Muscle layer of colon (tissue), 2 donors: ENCODE results near the gene RPS15.
"Not testable (repeated sequence)": the region's sequence is repeated elsewhere in the genome, so short reads cannot be mapped to it uniquely, and the experiment has no call there.

Experiments
- H3K27ac ChIP-seq: one replicate; pipeline ENCODE4 v1.7.0; 2013; ENCODE audit warnings: low read depth, mild to moderate bottlenecking, low read length, moderate library complexity
- H3K27me3 ChIP-seq, 2 donors: one replicate each; pipeline ENCODE4 v1.7.0; 2013; ENCODE audit warnings: low read length in 2 of 2, mild to moderate bottlenecking in 2 of 2; ENCODE audit not compliant: insufficient read depth in 2 of 2, control insufficient read depth in 1 of 2
- H3K36me3 ChIP-seq: one replicate; pipeline ENCODE4 v1.7.0; 2013; ENCODE audit warnings: mild to moderate bottlenecking, low read length; ENCODE audit not compliant: insufficient read depth
- H3K4me1 ChIP-seq: one replicate; pipeline ENCODE4 v1.7.0; 2013; ENCODE audit warnings: mild to moderate bottlenecking, low read length; ENCODE audit not compliant: insufficient read depth
- H3K4me3 ChIP-seq, 2 donors: one replicate each; pipeline ENCODE4 v1.7.0; 2013; ENCODE audit warnings: low read length in 2 of 2, low read depth in 1 of 2, mild to moderate bottlenecking in 1 of 2, moderate library complexity in 1 of 2
- H3K9ac ChIP-seq: one replicate; pipeline ENCODE4 v1.7.0; 2013; ENCODE audit warnings: low read length
- H3K9me3 ChIP-seq: one replicate; pipeline ENCODE4 v1.7.0; 2013; ENCODE audit warnings: mild to moderate bottlenecking, low read length
- donor health status: abdominal sarcoma.
- donor health status: Adenocarcinoma of cecum.

Gene RPS15

GRCh38 chr19:1470305-1471009, 32.3 kb downstream of the RPS15 start:
- no peak overlapping the region for H3K9ac ChIP-seq
- H3K27ac ChIP-seq = no peak overlapping the region
- H3K27me3 ChIP-seq = peaks cover 28 to 83% of the 10 kb centered on the region in 2 donors

GRCh38 chr19:1471010-1471514, 32.9 kb downstream of the RPS15 start:
- Histone ChIP-seq H3K27me3 (peaks cover 28 to 77% of the 10 kb centered on the region in 2 donors), H3K27ac (no peak overlapping the region), H3K9me3 (no peaks in the 10 kb centered on the region), H3K36me3 (peaks cover 3% of the 10 kb centered on the region), H3K4me3 (peak overlapping the region in 1 of 2 donors; percentile 6), H3K9ac (no peak overlapping the region), H3K4me1 (peaks cover 18% of the 10 kb centered on the region)

More at GRCh38 chr19:1470305-1471009, 32.3 kb downstream of the RPS15 start:
- Histone ChIP-seq H3K4me3 (peak overlapping the region in 1 of 2 donors; percentile 31), H3K9me3 (no peaks in the 10 kb centered on the region), H3K4me1 (peaks cover 18% of the 10 kb centered on the region), H3K36me3 (no peaks in the 10 kb centered on the region)

GRCh38 chr19:1471515-1472160, 33.4 kb downstream of the RPS15 start:
- Histone ChIP-seq H3K27me3 (peaks cover 28 to 71% of the 10 kb centered on the region in 2 donors), H3K4me1 (peaks cover 18% of the 10 kb centered on the region), H3K9me3 (no peaks in the 10 kb centered on the region)

GRCh38 chr19:1472231-1473084, 34.3 kb downstream of the RPS15 start:
- Histone ChIP-seq H3K9me3 (no peaks in the 10 kb centered on the region), H3K9ac (no peak overlapping the region), H3K4me1 (peaks cover 18% of the 10 kb centered on the region), H3K4me3 (no peak overlapping the region), H3K36me3 (peaks cover 5% of the 10 kb centered on the region), H3K27ac (no peak overlapping the region), H3K27me3 (peaks cover 28 to 63% of the 10 kb centered on the region in 2 donors)

More at GRCh38 chr19:1471515-1472160, 33.4 kb downstream of the RPS15 start:
- Histone ChIP-seq H3K4me3 (no peak overlapping the region), H3K9ac (no peak overlapping the region), H3K27ac (no peak overlapping the region), H3K36me3 (peaks cover 5% of the 10 kb centered on the region)

- H3K4me3 ChIP-seq = no peak overlapping the region
- no peak overlapping the region for H3K9ac ChIP-seq
- H3K9me3 ChIP-seq = no peaks in the 10 kb centered on the region
- peaks cover 5% of the 10 kb centered on the region for H3K36me3 ChIP-seq
- peaks cover 22% of the 10 kb centered on the region for H3K4me1 ChIP-seq
- peaks cover 28 to 55% of the 10 kb centered on the region in 2 donors for H3K27me3 ChIP-seq
- no peak overlapping the region for H3K27ac ChIP-seq
Observed at GRCh38 chr19:1473085-1473851, 35.1 kb downstream of the RPS15 start.

GRCh38 chr19:1474011-1474764, 36.0 kb downstream of the RPS15 start:
- no peak overlapping the region for H3K9ac ChIP-seq
- peaks cover 24% of the 10 kb centered on the region for H3K4me1 ChIP-seq
- H3K9me3 ChIP-seq = no peaks in the 10 kb centered on the region
- H3K27ac ChIP-seq = no peak overlapping the region
- peaks cover 28 to 49% of the 10 kb centered on the region in 2 donors for H3K27me3 ChIP-seq
- H3K4me3 ChIP-seq = no peak overlapping the region
- H3K36me3 ChIP-seq = peaks cover 5% of the 10 kb centered on the region

- no peak overlapping the region for H3K27ac ChIP-seq
- peaks cover 28 to 45% of the 10 kb centered on the region in 2 donors for H3K27me3 ChIP-seq
- H3K36me3 ChIP-seq = peaks cover 5% of the 10 kb centered on the region
- H3K9ac ChIP-seq = no peak overlapping the region
- peaks cover 24% of the 10 kb centered on the region for H3K4me1 ChIP-seq
- H3K9me3 ChIP-seq = no peaks in the 10 kb centered on the region
- H3K4me3 ChIP-seq = no peak overlapping the region
Observed at GRCh38 chr19:1474765-1475351, 36.7 kb downstream of the RPS15 start.

GRCh38 chr19:1475751-1476437, 37.7 kb downstream of the RPS15 start:
- Histone ChIP-seq H3K9ac (no peak overlapping the region), H3K4me3 (no peak overlapping the region), H3K27ac (no peak overlapping the region), H3K4me1 (peaks cover 17% of the 10 kb centered on the region), H3K36me3 (peaks cover 5% of the 10 kb centered on the region), H3K27me3 (peaks cover 27 to 35% of the 10 kb centered on the region in 2 donors), H3K9me3 (no peaks in the 10 kb centered on the region)

GRCh38 chr19:1477056-1477455, 38.9 kb downstream of the RPS15 start:
- not testable (repeated sequence) for H3K4me1 ChIP-seq, H3K9ac ChIP-seq, H3K36me3 ChIP-seq, H3K4me3 ChIP-seq, H3K27ac ChIP-seq, H3K9me3 ChIP-seq
- H3K27me3 ChIP-seq = peaks cover 16 to 23% of the 10 kb centered on the region in 2 donors
